Measurements from ENCODE around the gene KIAA1210.

Gene KIAA1210

GRCh38 chrX:119130911-119131310 is 3.3 kb upstream of the KIAA1210 start:
- no peak overlapping the region for H3K4me3 ChIP-seq (ENCODE audit: low read depth, low read length)
- TF ChIP-seq CTCF (IDR thresholded peaks at IDR 0.05; ENCODE audit: low read depth, low read length): no peak

- no peak overlapping the region for H3K4me3 ChIP-seq (ENCODE audit: low read depth, low read length)
- no peak for TF ChIP-seq CTCF (IDR thresholded peaks at IDR 0.05; ENCODE audit: low read depth, low read length)
These were observed 6.3 kb downstream of the KIAA1210 start for GRCh38 chrX:119121341-119121740.

- peak; percentile 90 for TF ChIP-seq CTCF (IDR thresholded peaks at IDR 0.05; ENCODE audit: low read depth, low read length)
- H3K4me3 ChIP-seq (ENCODE audit: low read depth, low read length): no peak overlapping the region
These were observed 8.7 kb downstream of the KIAA1210 start for GRCh38 chrX:119118780-119119395.

- no peak overlapping the region for H3K4me3 ChIP-seq (ENCODE audit: low read depth, low read length)
- no peak for TF ChIP-seq CTCF (IDR thresholded peaks at IDR 0.05; ENCODE audit: low read depth, low read length)
These were observed 20.4 kb downstream of the KIAA1210 start for GRCh38 chrX:119107206-119107605.

GRCh38 chrX:119105826-119106225 is 21.8 kb downstream of the KIAA1210 start:
- no peak overlapping the region for H3K4me3 ChIP-seq (ENCODE audit: low read depth, low read length)
- no peak for TF ChIP-seq CTCF (IDR thresholded peaks at IDR 0.05; ENCODE audit: low read depth, low read length)

GRCh38 chrX:119101168-119101567 is 26.4 kb downstream of the KIAA1210 start:
- no peak overlapping the region for H3K4me3 ChIP-seq (ENCODE audit: low read depth, low read length)
- TF ChIP-seq CTCF (IDR thresholded peaks at IDR 0.05; ENCODE audit: low read depth, low read length): no peak

- no peak for TF ChIP-seq CTCF (IDR thresholded peaks at IDR 0.05; ENCODE audit: low read depth, low read length)
- H3K4me3 ChIP-seq (ENCODE audit: low read depth, low read length): no peak overlapping the region
These were observed 31.7 kb downstream of the KIAA1210 start for GRCh38 chrX:119095936-119096335.
